ENCODE measurements around the gene FCF1.
"Not testable (repeated sequence)": the region's sequence is repeated elsewhere in the genome, so short reads cannot be mapped to it uniquely, and the experiment has no call there.

The FCF1 gene

GRCh38 chr14:74703043-74703442 lies 9.9 kb upstream of the FCF1 start:
- FAIRE-seq: no peak

GRCh38 chr14:74704656-74705055 lies 8.3 kb upstream of the FCF1 start:
- FAIRE-seq: peak; percentile 84

- FAIRE-seq: no peak
Measured at GRCh38 chr14:74705613-74706500, 7.1 kb upstream of the FCF1 start.

GRCh38 chr14:74710480-74710879 lies 2.5 kb upstream of the FCF1 start:
- no peak for FAIRE-seq

GRCh38 chr14:74711651-74712050 lies 1.3 kb upstream of the FCF1 start:
- FAIRE-seq: no peak

- FAIRE-seq: no peak
Measured at GRCh38 chr14:74713395-74713735, 421 bp downstream of the FCF1 start.

GRCh38 chr14:74720526-74720925 lies 7.6 kb downstream of the FCF1 start:
- no peak for FAIRE-seq

GRCh38 chr14:74723134-74723533 lies 10.2 kb downstream of the FCF1 start:
- no peak for FAIRE-seq

GRCh38 chr14:74732387-74732786 lies 19.4 kb downstream of the FCF1 start:
- no peak for FAIRE-seq

GRCh38 chr14:74733221-74733620 lies 20.3 kb downstream of the FCF1 start:
- no peak for FAIRE-seq

- no peak for FAIRE-seq
Measured at GRCh38 chr14:74735125-74735524, 22.2 kb downstream of the FCF1 start.

GRCh38 chr14:74737753-74738325 lies 24.9 kb downstream of the FCF1 start:
- no peak for FAIRE-seq

- no peak for FAIRE-seq
Measured at GRCh38 chr14:74739293-74740030, 26.5 kb downstream of the FCF1 start.

GRCh38 chr14:74747237-74747636 lies 34.3 kb downstream of the FCF1 start:
- no peak for FAIRE-seq

GRCh38 chr14:74754157-74754556 lies 41.2 kb downstream of the FCF1 start:
- no peak for FAIRE-seq

- no peak for FAIRE-seq
Measured at GRCh38 chr14:74754899-74755298, 42.0 kb downstream of the FCF1 start.

GRCh38 chr14:74756326-74756725 lies 43.4 kb downstream of the FCF1 start:
- no peak for FAIRE-seq

- FAIRE-seq: not testable (repeated sequence)
Measured at GRCh38 chr14:74758505-74758904, 45.6 kb downstream of the FCF1 start.

GRCh38 chr14:74762917-74763802 lies 50.2 kb downstream of the FCF1 start, which contains the start of gene YLPM1:
YLPM1 (plus strand) TSS chr14:74763316; CDS start chr14:74763490, 174 bp downstream.
- FAIRE-seq: peak; percentile 87

- no peak for FAIRE-seq
Measured at GRCh38 chr14:74763803-74764531, 51.0 kb downstream of the FCF1 start.

GRCh38 chr14:74765721-74766120 lies 52.8 kb downstream of the FCF1 start:
- FAIRE-seq: no peak

GRCh38 chr14:74771399-74771798 lies 58.5 kb downstream of the FCF1 start:
- no peak for FAIRE-seq
